KG1 (cell line): ENCODE data around the gene MYH7.

Source experiments
- DNase-seq: peaks from one replicate; lab custom pipeline; 2025; lab: John Stamatoyannopoulos, UW

MYH7 gene

DNA sequence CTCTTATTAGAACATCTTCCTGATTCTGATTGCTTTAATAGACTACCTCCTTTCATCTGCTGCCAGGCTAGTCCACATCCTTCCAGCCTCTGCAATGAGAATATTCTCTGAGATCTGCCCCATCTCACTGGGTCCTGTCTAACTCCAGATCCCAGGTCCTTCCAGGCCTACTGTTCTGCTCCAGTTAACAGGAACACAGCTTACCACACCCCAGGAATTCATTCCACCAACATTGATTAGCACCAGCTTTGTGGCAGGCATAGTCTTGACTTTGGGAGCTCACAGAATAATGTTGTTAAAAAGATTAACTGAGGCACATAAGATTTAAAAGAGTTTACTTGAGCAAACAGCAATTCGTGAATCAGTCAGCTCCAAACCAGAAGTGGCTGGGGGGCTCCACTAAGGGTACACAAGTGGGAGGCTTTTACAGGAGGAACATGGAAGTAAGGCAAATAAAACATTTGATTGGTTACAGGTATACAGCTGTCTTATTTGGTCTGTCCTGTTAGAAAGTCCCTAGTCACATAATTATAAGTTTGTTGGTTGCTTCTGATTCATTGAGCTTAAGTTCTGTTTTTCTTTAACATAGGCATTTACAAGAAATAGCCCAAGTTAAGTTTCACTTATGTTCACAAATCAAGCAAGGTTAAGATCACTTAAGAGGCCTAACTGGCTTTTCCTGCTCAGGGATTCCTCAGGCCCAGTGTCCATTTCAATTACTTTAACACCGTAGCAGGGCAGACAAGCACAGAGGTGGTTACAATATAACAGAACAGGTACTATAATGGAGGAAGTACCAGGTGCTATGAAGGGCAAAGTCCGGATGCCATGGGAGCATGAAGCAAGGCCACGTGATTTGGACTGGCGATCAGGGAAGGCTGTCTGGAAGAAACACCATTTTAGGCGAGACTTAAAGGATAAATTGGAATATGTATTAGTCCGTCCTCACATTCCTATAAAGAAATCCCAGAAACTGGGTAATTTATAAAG lies 12.2 kb upstream of the MYH7 start:
- DNase-seq, result no peak

DNA sequence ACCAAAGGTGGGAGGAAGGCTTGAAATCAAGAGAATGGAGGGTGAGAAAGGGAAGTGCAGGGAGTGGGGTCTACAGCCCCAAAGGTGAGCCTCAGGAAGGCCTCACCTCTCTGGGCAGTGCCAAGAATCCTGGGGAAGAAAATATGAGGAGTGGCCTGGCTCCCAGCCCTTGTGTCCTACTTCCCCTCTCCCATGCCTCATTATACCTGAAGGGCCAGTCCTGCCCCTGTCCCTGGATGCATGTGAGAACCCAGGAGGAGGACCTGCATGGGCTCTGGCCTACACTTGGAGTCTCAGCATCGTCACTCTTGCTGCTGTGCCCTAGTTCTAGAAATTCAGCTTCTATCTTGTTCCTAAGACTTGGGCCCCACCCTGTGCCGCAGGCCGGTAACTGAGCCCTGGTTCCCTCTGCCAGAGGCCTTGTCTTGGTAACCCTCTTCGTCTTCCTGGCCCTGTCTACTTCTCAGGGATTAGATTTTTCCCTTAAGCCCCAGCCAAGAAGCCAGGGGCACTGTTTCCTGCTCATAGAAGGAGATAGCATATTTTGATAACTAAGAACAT lies 10.9 kb upstream of the MYH7 start:
- no peak for DNase-seq

DNA sequence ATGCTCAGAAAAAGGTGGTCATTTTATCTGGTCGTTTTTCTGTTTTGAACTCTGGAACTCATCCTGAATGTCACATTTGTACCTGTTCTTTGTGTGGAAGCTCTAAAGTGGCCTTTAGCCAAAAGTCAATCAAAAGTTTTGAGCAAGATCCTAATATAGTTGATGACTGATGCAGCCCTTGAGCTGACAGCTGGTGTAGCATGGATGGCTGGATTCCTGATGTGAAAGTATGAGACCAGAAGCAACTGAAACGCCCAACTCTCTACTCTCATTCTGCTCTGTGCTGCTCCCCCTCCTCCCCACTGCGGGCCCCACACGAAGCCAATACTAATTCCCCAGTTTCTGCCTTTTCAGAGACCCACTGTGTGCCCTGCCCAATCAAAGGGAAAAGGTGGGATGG lies 10.3 kb upstream of the MYH7 start:
- no peak for DNase-seq

DNA sequence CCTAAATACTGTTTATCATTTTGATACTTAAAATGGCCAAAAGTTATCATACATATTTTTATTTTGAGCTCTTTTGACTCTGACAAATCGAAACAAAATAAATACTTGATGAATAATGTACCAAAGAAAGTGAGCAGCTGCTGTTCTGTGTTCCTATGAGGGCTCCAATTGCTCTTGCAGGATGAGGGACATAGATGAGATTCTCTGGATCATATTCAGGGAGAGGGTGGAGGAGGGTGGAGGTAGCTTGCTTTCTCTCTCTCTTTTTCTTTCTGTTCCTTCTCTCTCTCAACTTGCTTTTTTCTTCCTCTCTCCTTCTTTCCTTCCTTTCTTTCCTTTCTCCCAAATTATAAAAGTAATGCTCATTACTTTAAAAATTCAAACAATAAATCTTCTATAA lies 8.9 kb upstream of the MYH7 start:
- no peak for DNase-seq

DNA sequence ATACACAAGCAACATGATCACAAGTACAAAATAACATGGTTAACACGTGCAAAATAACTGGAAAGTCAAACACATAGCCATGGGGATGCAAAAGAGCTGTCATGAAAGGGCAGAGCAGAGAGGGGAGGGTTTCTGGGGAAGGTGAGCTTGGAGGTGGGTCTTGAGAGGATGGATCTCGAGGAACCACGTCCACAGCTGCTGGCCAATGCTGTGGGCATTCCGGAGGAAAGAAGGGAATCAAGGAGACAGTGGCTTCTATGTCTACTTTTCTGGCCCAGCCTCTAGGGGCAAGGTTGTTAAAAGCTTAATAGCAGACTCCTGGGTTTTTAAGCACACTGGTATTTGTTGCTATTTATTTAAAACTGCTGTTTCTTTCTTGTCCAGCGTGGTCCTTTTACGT lies 8.4 kb upstream of the MYH7 start:
- no peak for DNase-seq

DNA sequence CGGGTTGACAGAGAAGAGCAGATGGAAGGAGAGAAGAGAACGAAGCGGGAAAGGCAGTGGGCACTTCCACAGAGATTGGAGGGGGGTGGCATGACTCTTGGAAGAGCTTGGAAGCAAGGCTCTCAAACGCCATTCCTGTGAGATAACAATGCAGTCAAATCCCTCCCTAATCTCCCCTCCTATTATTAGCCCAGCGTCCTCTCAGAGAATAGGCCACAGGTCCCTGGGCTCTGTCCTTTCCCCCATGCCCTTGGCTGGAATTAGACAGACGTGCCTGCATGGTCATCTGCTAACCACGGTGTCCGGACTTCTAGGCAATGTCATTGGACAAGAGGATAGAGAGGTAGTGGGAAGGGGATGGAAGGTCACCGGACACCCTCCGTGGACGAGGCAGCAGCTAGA lies 8.0 kb upstream of the MYH7 start:
- DNase-seq, result no peak

DNA sequence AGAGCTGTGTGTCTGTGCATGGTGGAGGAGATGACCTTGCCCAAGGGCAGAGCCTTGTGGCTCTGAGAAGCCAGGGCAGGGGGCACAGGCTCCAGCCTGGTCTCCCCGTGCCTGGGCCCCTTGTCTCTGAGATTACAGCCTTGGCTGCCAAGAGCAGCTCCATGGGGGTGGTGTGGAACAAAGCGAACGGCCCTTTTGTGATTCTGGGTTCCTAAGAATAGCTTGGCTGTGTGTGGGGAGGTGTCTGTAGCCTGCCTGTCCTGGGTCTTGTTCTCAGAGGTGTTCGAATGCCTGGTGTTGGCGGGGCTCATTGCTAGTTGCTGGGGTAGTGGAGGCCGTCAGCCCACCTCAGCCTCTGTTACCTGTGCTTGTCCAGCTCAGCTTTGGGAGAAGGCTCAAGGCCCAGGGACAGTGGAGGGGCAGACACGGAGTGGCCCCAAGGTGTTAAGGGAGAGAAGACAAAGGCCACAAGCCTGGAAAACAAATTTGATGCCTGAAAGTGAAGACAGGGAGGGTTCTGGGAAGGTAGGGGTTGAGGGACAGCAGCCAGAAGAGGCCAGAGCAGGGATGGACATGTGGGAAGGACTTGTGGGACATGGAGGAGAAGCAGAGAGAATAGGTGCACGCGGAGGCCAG lies 7.4 kb upstream of the MYH7 start:
- no peak for DNase-seq

DNA sequence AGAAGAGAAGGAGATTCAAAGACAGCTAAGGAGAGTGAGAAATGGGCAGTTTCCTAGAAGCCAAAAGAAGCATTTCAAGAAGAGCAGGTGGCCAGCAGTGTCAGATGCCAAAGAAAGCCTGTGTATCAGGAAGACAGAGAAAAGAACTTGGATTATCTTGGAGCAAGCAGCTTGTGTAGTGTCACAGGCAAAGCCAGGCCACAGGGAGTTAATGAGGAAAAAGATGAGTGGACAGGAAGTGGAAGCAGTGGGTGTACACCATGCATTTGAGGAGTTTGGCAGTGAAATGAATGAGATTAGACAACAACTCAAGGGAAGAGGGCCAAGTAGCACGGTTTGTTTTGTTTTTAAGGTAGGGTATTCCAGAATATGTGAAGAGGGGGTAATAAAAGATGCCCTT lies 5.6 kb upstream of the MYH7 start:
- DNase-seq, result no peak

DNA sequence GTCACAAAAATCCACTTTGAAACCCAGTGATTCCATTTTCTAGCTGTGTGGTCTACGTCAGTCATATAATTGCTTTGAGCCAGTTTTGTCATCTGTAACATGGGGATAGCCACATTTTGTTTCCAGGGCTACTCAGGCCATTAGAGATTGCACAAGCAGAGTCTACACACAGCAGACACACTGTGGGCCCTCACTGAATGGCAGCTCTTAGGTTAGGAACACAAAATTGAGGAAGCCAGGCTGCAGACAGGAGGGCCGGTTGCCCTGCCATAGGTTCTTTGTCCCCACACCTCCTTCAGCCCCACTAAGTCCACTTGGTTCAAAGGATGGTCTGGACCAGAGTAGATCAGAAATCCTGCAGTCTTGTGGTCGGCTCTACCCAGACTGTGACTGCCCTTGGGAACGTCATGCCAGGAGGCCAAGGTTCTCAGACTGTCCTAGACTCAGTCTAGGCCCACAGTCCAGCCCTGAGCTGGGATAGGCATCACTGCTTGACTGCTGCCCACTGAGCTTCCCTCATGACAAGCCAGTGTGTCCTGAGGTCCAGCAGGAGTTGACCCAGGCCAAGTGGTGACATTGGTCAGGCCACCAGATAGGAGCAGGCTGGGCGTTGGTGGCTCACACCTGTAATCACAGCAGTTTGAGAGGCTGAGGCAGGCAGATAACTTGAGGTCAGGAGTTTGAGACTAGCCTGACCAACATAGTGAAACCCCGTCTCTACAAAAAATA lies 3.8 kb upstream of the MYH7 start:
- no peak for DNase-seq

DNA sequence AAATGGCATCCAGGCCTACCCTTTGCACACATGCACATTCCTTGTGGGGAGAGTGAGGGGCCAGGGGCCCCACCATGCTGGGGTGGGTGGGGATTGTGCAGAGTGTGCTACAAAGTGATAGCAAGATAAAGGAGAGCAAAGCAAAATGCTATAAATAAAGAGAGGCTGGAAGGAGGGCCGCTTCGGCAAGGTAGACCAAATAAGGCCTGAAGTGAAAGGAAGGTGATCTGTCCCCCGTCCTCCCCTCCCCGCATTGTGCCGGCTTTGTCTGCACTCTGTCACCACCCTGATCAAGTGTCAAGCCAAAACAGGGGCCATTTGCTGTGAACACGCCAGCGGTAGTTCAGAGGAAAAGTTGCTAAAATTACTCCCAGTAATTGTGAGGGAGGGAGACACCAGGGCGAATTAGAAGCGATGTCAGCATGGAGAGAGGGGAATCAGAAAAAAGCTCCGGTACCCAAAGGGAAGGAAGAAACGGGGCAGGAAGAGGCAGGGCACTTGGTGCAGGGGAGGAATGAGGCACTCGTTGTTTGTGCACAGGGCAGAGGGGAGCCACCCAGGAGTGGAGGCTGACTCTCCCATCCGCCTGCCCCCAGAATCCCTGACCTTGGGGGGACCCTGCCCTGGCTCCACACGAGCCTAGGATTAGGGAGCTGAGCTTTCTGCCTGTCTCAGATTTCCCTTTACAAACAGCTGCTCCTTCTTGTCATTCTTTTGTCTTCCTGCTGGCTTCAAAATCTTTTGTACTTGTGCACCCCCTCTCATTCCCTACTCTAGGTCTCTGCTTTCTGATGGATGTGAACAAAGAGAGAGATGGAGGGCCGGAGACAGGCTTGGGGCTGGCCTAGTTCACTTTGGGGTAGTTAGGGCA lies 2.9 kb upstream of the MYH7 start:
- no peak for DNase-seq

DNA sequence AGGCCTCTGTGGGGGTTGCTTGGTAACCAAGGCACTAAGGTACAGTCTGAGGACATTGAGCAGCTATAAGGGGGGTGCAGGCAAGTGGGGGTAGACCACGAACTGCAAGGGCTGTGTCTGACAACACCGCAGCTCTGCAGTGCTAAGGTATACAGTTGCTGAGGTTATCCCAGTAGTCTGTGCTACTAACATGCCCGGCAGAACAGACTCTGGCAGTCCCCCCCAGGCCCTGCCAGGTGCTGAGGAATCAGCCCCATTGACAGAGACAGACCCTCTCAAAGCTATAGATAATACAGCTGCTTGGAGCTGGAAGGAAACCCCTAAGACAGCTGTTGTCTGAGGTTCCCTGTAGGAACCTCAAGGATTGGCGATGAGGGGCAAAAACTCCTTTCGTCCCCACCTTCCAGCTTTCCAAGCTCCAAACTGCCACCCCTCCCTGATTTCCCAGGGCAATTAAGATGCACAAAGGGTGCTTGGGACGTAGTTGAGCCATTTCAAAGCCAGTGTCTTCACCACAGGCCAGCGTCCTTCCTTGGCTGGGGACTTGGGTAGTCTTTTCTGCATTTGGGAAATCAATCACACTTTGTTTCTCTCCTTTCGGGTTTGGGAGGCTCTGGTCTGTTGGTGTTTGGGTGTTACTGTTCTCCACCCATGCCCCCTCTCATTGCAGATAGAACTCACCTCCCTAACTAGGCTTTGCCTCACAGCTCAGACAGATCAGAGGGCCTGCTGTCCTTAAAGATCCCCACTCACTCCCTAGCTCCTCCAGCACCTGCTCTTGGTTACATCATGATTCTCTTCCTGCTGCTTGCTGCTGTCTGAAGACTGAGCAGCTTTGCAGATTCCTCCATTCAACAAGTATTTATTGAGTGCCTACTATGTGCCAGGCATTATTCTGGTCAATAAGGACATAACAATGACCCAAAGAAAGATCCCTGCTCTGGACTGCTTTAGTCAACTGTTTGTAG lies 2.0 kb upstream of the MYH7 start:
- DNase-seq, result no peak

DNA sequence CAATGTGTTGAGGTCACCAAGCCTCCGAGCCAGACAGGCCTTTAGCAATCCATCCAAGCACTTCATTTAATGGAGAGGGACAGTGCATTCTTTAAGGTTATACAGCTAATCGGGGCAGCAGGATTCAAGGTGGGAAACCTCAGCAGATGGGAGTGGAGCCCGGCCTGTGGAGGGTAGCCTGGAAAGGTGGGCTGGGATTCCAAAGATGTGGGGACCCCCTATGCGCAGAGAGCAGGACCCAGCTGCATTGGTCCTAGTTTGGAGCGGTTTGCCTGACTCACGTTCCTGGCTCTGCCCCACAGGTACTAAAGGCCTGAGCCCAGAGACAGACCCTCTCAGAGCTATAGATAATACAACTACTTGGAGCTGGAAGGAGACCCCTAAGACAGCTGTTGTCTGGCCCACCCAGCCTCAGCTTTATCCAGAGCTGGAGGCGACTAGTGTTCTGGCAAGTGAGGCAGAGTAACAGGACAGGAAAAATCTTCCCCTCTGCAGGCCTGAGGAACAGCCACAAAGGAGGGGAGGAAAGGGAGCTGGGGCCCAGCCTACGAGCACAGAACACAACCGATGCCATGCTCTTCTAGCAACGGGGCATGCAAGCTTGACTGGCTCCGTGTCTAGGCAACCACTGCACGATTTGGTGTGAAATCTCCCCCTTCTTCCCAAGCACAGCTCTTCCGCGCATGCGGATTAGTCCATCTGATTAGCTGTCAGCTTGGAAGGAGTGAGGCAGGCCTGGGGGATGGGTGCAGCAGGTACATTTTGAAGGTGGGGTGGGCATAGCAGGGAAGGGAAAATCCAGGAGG lies 1.1 kb upstream of the MYH7 start:
- no peak for DNase-seq

DNA sequence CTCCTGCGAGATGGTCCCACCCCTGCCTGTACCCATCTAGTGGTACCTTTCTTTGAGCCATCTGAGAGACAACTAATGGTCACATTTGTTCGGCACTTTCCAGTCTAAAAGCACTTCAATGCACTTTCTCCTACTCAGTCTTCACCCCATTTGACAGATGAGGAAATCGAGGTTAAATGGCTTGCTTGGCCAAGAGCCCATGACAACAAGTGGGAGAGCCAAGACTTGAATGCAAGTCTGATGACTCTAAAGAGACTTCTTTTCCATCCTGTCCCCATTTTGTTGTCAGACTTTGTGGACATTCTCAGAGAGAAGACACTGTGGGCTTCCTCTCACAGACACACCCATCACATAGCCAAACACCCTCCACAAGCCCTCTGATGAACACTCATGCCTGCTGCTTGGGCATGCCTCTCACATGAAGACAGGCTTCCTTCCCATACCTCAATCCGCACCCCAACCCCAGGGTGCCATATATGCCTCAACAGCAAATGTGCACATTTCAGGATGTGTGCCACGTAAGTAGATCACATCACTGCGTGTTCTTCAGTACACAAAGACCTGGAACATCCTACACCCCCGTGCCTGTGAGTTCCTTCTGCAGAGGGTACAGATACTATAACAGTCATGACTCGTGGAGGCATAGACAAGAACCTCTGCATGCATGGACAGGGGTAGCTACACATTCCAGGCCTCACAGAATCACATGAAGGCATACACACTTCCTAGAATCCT lies 805 bp downstream of the MYH7 start:
- DNase-seq, result no peak

DNA sequence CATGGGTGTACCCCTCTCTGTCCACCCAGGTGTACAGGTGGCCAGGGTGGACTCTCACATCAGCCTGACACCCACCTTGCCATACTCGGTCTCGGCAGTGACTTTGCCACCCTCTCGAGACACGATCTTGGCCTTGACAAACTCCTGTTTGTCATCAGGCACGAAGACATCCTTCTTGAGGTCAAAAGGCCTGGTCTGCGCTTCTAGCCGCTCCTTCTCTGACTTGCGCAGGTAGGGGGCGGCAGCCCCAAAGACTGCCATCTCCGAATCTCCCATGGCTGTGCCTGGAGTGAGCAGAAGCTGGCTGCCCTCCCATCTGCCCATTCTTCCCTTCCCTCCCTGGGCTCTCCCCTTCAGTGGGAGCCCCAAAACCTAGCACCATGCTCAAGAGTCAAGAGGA lies 2.0 kb downstream of the MYH7 start:
- no peak for DNase-seq

DNA sequence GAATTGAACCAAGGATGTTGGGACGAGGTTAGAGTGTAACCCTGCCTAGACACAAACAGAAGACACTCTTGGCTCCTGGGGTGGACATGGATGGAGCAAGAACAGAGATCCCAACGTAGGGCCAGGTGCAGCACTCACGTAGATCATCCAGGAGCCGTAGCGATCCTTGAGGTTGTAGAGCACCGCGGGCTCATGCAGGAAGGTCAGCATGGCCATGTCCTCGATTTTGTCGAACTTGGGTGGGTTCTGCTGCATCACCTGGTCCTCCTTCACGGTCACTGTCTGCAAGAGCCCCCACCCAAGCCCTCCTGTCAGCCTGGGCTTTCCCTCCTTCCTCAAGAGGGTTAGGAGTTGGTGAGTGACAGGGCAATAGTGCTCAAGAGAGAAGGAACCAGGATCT lies 2.5 kb downstream of the MYH7 start:
- no peak for DNase-seq

DNA sequence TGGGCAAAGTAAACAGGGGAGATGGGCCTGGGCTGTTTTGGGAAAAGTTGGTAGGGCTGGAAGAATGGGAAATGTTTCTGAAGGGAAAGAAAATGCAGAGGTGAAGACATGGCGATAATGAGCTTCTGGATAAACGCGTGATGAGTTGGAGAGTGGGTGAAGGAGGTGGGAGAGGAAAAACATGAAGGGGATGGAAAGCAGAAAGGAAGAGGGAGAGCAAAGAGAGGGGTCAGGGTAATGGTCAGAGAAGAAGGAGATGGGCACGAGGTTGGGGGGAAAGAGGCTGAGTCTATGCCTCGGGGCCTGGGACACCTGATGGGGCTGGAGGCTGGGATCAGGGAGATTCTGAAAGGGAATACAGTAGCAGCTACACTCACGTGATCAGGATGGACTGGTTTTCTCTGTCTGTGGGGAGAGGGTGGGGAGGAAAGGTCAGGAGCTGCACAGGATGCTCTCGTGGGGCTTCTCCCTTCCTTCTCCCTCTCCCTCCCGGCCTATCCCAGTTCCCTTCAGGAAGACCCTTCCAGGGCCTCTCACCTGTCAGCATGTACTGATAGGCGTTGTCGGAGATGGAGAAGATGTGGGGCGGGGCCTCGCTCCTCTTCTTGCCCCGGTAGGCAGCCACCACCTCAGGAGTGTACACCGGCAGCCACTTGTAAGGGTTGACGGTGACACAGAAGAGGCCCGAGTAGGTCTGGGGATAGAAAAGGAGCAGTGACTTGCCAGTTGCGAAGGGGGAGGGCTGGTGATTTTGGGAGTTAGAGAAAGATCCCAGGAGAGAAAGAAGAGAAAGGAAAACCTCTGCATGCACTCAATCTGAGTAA lies 3.1 kb downstream of the MYH7 start:
- DNase-seq, result no peak

DNA sequence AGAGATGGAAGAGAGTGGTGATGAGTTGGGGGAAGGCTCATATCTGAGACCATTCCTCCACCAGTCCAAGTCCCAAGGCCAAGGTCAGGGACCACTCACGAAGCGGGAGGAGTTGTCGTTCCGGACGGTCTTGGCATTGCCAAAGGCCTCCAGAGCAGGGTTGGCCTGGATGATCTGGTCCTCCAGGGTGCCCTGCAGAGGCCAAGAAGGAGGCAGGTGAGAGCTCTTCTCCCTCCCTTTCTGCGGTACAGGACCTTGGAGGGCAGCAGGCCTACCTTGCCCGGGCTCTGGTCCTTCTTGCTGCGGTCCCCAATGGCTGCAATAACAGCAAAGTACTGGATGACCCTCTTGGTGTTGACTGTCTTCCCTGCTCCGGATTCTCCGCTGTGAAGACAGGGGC lies 4.0 kb downstream of the MYH7 start:
- DNase-seq, result no peak

DNA sequence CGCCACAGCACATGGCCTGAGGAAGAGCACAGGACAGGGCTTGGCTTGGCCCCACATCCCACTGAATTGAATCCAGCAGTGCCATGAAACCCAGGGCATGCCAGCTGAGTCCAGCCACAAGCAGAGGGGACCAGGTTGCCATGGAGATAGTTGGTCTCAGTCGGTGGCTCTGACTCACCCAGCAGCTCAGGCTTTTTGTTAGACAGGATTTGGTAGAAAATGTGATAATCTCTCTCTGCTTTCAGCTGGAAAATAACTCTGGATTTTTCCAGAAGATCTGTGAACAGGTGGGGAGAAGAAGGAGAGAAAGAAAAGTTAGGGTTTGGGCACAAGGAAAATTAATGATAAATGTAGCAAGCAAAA lies 4.8 kb downstream of the MYH7 start:
- no peak for DNase-seq
